GM12878 (cell line): ENCODE data around the gene IFNGR2. TPM values are rescaled to one million over a fixed set of nuclear protein-coding genes. Genes with fewer than 3 reads are reported as not detected.

Experiments used
- DPF2 ChIP-seq: fragments of 450-650 bp; IDR thresholded peaks from 2 replicates; pipeline ENCODE4 v1.6.1; 2017; ENCODE audit warnings: mild to moderate bottlenecking
- EED ChIP-seq: sonication (generic); IDR thresholded peaks from 2 replicates; pipeline ENCODE4 v1.6.1; 2016; ENCODE audit warnings: antibody characterized with exemption, low read depth
- EGR1 ChIP-seq, 2 experiments: IDR thresholded peaks; 1 replicate in 1 of 2; 2 replicates in 1 of 2; pipeline ENCODE4 v1.6.1; 2011 to 2012; ENCODE audit warnings: low read depth in 2 of 2, low read length in 2 of 2, borderline replicate concordance in 1 of 2, mild to moderate bottlenecking in 1 of 2, moderate library complexity in 1 of 2
- FOS ChIP-seq: IDR thresholded peaks from 3 replicates; pipeline ENCODE4 v1.6.1; 2011; ENCODE audit warnings: borderline replicate concordance; ENCODE audit not compliant: insufficient read length; ENCODE audit errors: extremely low read depth
- KDM1A ChIP-seq: fragments of 200-600 bp; sonication (generic); IDR thresholded peaks from 2 replicates; pipeline ENCODE4 v1.6.1; 2016; ENCODE audit warnings: borderline replicate concordance
- MTA2 ChIP-seq: fragments of 450-650 bp; IDR thresholded peaks from 2 replicates; pipeline ENCODE4 v1.6.1; 2016; ENCODE audit warnings: low read depth, mild to moderate bottlenecking, moderate library complexity
- NRF1 ChIP-seq: conservative IDR thresholded peaks from 2 replicates; pipeline ENCODE4 v1.6.1; 2011; ENCODE audit warnings: mild to moderate bottlenecking, low read depth, low read length, improper control_type of control experiment
- PKNOX1 ChIP-seq: fragments of 450-650 bp; IDR thresholded peaks from 2 replicates; pipeline ENCODE4 v1.6.1; 2016; ENCODE audit warnings: mild to moderate bottlenecking
- PML ChIP-seq: IDR thresholded peaks from 2 replicates; pipeline ENCODE4 v1.6.1; 2012; ENCODE audit warnings: low read length, inconsistent platforms
- REST ChIP-seq: IDR thresholded peaks from 2 replicates; pipeline ENCODE4 v1.6.1; 2012; ENCODE audit warnings: mild to moderate bottlenecking, low read depth, low read length
- SMAD5 ChIP-seq: IDR thresholded peaks from 2 replicates; pipeline ENCODE4 v1.6.1; 2016; ENCODE audit warnings: antibody characterized with exemption, low read depth
- STAT3 ChIP-seq: IDR thresholded peaks from 2 replicates; pipeline ENCODE4 v1.6.1; 2011; ENCODE audit warnings: low read depth, low read length, improper control_type of control experiment
- TBL1XR1 ChIP-seq: IDR thresholded peaks from 2 replicates; pipeline ENCODE4 v1.6.1; 2012; ENCODE audit warnings: low read depth, low read length, improper control_type of control experiment
- WRNIP1 ChIP-seq: IDR thresholded peaks from 2 replicates; pipeline ENCODE4 v1.6.1; 2011; ENCODE audit warnings: low read depth, low read length, improper control_type of control experiment, borderline replicate concordance
- ZNF217 ChIP-seq: fragments of 450-650 bp; IDR thresholded peaks from 2 replicates; pipeline ENCODE4 v1.6.1; 2017; ENCODE audit warnings: antibody characterized with exemption, mild to moderate bottlenecking
- ZNF274 ChIP-seq: IDR thresholded peaks from one replicate; pipeline ENCODE4 v1.8.0; 2011; ENCODE audit not compliant: insufficient read length, insufficient read depth
- polyA plus RNA-seq, 11 experiments: library from polyadenylated mRNA; depleted of rRNA in 4 of 11; unstranded in 6 of 11; stranded (reverse) in 5 of 11; fragments of >200 nt; fragmentation: Nextera tagmentation in 4 of 11; fragmentation: Illumina TruSeq in 1 of 11; extraction: Ambion mirVana in 4 of 11; extraction: Trizol in 1 of 11; gene quantifications; 1 replicate in 1 of 11; 2 replicates in 10 of 11; pipeline versions ENCODE4 v1.2.1 to v1.2.3, GENCODE V29; 2011 to 2016; ENCODE audit warnings: inconsistent platforms in 2 of 11, missing spikeins in 2 of 11, low read depth in 1 of 11
- total RNA-seq, 4 experiments: library from RNA; depleted of rRNA in 3 of 4; stranded (reverse); fragments of >200 nt in 3 of 4; fragmentation: Illumina TruSeq in 1 of 4; extraction: Trizol in 1 of 4; gene quantifications; 2 replicates each; pipeline versions ENCODE4 v1.2.1 to v1.2.3, GENCODE V29; 2013 to 2021
- TF ChIP-seq, protein P1 (sequence below): IDR thresholded peaks from 2 replicates; pipeline ENCODE4 v1.6.1; 2012; ENCODE audit warnings: low read length, inconsistent platforms
- TF ChIP-seq, protein P2 (sequence below): fragments of 450-650 bp; IDR thresholded peaks from 2 replicates; pipeline ENCODE4 v1.6.1; 2016; ENCODE audit warnings: mild to moderate bottlenecking, moderate library complexity, borderline replicate concordance
- TF ChIP-seq, protein P3 (sequence below): fragments of 450-650 bp; IDR thresholded peaks from 2 replicates; pipeline ENCODE4 v1.6.1; 2017; ENCODE audit warnings: mild to moderate bottlenecking

IFNGR2 gene
- total and polyA plus RNA-seq, 10 of the 15 experiments (the other 5 are each of a cell fraction or from before 2014, with no cell fraction given), result 23.6 to 98.8 (median 77.0) TPM

DNA sequence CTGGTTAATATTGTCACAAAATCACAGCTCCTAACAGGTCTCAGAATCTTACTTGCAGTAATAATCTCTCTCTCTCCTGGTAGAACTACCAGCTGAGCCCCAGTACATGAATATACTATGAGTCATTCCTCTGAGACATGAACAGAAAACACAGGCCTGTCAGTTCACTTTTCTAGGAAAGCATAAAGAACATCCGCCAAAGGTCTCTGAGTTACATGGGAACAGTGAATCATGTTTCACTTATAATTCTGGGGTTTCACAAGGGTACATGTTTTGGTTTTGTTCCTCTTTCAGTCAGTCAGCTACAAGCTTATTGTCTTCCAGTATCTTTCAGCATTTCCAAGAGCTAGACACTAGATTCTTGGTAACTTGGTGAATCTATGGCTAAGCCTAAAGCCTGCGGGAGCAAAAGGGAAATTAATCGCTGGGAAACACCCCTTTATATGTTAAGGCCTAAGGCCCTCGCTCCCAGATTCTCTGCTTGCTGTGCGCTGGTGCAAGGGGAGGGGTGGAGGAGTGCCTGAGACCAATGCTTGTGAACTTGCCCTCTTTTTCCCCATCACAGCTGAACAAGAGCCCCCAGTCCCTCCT is 31.7 kb downstream of the IFNGR2 start (continued):
- TF ChIP-seq, protein P1, sequence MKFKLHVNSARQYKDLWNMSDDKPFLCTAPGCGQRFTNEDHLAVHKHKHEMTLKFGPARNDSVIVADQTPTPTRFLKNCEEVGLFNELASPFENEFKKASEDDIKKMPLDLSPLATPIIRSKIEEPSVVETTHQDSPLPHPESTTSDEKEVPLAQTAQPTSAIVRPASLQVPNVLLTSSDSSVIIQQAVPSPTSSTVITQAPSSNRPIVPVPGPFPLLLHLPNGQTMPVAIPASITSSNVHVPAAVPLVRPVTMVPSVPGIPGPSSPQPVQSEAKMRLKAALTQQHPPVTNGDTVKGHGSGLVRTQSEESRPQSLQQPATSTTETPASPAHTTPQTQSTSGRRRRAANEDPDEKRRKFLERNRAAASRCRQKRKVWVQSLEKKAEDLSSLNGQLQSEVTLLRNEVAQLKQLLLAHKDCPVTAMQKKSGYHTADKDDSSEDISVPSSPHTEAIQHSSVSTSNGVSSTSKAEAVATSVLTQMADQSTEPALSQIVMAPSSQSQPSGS, result peak; percentile 99
- TF ChIP-seq NRF1 (no peak), SMAD5 (no peak), WRNIP1 (no peak), FOS (no peak), DPF2 (peak; percentile 74), ZNF217 (no peak), KDM1A (no peak), PKNOX1 (peak; percentile 92), STAT3 (peak; percentile 79; the same call in 1 of the 2 replicates), PML (no peak), EGR1 (IDR thresholded peaks at IDR 0.05; ENCODE audit: borderline replicate concordance in 1 of 2, low read depth in 2 of 2, low read length in 2 of 2) (no peak), MTA2 (peak; percentile 63), ZNF274 (no peak), TBL1XR1 (no peak), REST (no peak), EED (peak; percentile 91)
- TF ChIP-seq, protein P2, sequence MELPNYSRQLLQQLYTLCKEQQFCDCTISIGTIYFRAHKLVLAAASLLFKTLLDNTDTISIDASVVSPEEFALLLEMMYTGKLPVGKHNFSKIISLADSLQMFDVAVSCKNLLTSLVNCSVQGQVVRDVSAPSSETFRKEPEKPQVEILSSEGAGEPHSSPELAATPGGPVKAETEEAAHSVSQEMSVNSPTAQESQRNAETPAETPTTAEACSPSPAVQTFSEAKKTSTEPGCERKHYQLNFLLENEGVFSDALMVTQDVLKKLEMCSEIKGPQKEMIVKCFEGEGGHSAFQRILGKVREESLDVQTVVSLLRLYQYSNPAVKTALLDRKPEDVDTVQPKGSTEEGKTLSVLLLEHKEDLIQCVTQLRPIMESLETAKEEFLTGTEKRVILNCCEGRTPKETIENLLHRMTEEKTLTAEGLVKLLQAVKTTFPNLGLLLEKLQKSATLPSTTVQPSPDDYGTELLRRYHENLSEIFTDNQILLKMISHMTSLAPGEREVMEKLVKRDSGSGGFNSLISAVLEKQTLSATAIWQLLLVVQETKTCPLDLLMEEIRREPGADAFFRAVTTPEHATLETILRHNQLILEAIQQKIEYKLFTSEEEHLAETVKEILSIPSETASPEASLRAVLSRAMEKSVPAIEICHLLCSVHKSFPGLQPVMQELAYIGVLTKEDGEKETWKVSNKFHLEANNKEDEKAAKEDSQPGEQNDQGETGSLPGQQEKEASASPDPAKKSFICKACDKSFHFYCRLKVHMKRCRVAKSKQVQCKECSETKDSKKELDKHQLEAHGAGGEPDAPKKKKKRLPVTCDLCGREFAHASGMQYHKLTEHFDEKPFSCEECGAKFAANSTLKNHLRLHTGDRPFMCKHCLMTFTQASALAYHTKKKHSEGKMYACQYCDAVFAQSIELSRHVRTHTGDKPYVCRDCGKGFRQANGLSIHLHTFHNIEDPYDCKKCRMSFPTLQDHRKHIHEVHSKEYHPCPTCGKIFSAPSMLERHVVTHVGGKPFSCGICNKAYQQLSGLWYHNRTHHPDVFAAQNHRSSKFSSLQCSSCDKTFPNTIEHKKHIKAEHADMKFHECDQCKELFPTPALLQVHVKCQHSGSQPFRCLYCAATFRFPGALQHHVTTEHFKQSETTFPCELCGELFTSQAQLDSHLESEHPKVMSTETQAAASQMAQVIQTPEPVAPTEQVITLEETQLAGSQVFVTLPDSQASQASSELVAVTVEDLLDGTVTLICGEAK, result no peak
- TF ChIP-seq, protein P3, sequence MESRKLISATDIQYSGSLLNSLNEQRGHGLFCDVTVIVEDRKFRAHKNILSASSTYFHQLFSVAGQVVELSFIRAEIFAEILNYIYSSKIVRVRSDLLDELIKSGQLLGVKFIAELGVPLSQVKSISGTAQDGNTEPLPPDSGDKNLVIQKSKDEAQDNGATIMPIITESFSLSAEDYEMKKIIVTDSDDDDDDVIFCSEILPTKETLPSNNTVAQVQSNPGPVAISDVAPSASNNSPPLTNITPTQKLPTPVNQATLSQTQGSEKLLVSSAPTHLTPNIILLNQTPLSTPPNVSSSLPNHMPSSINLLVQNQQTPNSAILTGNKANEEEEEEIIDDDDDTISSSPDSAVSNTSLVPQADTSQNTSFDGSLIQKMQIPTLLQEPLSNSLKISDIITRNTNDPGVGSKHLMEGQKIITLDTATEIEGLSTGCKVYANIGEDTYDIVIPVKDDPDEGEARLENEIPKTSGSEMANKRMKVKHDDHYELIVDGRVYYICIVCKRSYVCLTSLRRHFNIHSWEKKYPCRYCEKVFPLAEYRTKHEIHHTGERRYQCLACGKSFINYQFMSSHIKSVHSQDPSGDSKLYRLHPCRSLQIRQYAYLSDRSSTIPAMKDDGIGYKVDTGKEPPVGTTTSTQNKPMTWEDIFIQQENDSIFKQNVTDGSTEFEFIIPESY, result no peak
